Testis (tissue), 2 donors: ENCODE measurements around the gene JADE2.

Experiments
- POLR2A ChIP-seq: fragments of 450-650 bp; IDR thresholded peaks from one replicate; pipeline ENCODE4 v1.6.1; 2017; ENCODE audit warnings: antibody characterized with exemption, mild to moderate bottlenecking, moderate library complexity
- TF ChIP-seq, protein P1 (sequence below), 3 experiments: fragments of 450-650 bp in 2 of 3; fragments of 200-600 bp in 1 of 3; sonication (generic) in 1 of 3; IDR thresholded peaks; one replicate each; pipeline ENCODE4 v1.5.1; 2016 to 2019; ENCODE audit warnings: antibody characterized with exemption in 3 of 3, mild to moderate bottlenecking in 2 of 3, moderate library complexity in 1 of 3

DNA sequence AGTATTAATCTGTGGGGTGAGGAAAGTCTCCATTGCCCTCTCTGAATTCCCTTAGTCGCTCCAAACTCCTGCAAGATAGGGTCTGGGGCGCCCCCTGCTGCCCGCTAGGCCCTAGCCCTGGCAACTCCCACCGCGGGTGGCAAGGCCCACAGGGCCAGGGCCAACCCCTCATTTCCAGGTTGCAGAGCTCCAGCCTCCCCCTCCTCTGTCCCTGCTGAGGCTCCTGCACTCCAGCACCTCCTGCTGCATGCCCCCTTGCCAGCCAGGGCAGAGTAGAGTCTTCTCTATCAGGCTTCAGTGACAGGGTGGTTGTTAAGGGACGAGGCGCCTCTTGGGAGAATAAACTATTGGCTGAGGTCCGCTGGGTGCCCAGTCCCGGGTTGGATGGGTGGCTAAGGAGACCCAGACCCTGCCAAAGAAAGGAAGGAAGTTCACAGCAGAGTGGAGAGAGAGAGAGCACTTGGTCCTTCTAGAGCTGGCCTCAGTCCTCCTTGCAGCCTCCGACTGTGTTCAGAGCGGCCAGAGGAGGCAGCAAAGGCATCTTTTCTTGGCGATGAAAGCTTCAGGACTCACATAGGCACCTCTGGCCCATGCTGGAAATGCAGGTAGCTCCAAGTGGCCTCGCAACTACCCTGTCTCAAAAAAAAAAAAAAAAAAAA lies 61.5 kb downstream of the JADE2 start:
- TF ChIP-seq, protein P1, sequence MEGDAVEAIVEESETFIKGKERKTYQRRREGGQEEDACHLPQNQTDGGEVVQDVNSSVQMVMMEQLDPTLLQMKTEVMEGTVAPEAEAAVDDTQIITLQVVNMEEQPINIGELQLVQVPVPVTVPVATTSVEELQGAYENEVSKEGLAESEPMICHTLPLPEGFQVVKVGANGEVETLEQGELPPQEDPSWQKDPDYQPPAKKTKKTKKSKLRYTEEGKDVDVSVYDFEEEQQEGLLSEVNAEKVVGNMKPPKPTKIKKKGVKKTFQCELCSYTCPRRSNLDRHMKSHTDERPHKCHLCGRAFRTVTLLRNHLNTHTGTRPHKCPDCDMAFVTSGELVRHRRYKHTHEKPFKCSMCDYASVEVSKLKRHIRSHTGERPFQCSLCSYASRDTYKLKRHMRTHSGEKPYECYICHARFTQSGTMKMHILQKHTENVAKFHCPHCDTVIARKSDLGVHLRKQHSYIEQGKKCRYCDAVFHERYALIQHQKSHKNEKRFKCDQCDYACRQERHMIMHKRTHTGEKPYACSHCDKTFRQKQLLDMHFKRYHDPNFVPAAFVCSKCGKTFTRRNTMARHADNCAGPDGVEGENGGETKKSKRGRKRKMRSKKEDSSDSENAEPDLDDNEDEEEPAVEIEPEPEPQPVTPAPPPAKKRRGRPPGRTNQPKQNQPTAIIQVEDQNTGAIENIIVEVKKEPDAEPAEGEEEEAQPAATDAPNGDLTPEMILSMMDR (IDR thresholded peaks at IDR 0.05) = peak; percentile 10 to 79 (median 64)
- TF ChIP-seq POLR2A = no peak
